IPS DF 4.7 (cell line): ENCODE data around the gene PRELP.
"Not testable (repeated sequence)": the region's sequence is repeated elsewhere in the genome, so short reads cannot be mapped to it uniquely, and the experiment has no call there.

Experiments
- DNase-seq: peaks from one replicate; pipeline ENCODE4 v3.0.0-alpha.2; 2013; ENCODE audit warnings: low spot score; ENCODE audit errors: extremely low read depth

The PRELP gene

DNA sequence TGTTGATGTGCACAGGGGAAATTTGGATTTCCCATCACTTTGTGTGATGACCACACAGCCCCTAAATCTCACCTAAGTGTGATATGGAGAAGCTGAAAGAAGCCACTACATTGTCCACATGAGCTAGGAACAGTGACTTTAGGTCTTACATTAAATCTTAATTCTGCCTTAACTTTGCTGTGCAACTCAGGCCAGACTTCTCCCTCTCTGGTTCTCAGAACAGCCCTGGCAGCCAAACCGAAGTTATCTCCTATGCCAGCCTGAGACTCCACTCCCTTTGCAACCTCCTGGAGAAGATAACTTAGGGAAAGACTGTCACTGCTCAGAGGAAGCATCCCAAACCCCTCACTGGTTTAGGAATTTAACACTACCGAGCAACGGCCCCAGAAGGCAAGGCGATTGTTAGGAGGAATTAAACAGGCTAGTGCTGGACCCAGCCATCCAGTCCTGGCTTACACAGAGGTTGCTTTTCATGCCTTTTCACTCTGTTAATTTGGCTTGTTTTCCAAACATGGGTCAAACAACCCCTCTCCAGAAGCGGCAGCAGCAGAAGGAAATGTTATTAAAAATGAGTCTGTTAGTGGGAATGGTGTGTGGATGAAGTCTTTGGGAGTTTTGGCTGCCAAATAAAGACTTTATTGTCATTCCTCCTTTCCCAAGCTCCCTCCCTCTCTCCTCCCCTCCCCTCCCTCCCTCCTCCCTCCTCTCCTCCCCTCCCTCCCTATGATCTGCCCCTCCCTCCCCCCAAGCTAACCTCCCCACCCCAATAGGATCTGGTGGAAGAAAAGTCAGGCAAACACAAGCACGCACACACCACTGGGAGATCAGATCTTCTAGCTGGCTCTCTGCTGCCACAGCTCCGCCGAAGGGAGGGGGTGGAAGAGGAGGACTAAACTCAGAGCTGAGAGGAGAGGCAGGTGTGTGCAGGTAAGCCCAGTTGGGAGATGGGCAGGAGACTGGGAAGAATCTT lies at the start of gene PRELP:
TSS of gene PRELP (plus strand) at position 795 of the 970 bp plus-strand sequence. CDS start 7,379 bp downstream, outside the sequence.
- peak; percentile 51 for DNase-seq

DNA sequence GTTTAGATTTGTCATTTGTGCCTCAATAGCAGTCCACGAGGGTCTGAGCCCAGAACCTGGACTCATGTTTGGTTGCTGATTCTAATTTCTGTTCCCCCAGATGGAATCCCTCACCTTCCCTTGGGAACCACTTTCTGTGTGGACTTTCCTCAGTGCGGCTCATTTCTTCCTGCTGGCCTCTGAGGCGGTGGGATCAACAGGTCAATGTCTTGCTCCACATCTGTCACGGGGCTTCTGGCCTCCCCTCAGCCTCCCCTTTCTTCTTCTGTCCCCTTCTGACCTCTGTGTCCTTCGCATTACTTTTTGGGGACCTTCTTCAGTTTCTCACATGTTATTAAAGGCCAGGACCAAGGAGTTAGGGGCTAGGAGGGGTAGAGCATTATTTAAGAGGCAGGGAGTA lies 49.2 kb upstream of the PRELP start:
- DNase-seq: no peak

DNA sequence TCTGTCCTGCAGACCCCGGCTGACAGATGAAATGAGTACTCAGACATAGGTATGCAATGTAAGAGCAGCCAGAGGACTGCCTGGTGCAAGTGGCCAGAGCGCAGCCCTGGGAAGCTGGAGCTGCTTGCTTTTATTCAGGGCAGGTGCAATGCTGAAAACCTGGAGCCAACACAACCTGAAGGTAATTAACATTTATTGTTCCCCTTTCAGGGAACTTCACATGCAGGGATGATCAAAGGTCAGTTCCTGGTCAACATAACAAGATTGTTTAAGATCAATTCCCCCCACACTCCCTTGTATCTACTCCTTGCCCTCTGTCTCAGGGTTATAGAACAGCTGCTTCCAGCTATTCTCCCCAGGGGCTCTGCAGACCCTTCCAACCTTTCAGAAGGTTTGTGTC lies 48.7 kb upstream of the PRELP start:
- no peak for DNase-seq

DNA sequence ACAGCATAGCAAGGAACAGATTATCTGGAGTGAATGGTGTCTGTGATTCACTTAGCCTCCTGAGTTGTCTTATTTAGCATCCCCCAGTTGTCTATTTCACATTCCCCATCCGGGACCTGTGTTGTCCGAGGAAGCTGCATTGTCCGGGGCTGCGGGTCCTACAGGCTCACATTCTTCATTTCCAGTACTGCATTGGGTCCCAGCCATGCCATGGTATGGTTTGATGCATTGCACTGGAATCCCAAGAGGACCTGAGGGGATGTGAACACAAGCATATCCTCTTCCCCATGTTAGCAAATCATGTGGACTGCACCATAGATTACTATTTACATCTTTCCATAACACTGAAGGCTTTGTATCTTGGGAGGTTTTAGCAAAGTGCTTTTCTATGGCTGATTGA lies 48.2 kb upstream of the PRELP start:
- no peak for DNase-seq

DNA sequence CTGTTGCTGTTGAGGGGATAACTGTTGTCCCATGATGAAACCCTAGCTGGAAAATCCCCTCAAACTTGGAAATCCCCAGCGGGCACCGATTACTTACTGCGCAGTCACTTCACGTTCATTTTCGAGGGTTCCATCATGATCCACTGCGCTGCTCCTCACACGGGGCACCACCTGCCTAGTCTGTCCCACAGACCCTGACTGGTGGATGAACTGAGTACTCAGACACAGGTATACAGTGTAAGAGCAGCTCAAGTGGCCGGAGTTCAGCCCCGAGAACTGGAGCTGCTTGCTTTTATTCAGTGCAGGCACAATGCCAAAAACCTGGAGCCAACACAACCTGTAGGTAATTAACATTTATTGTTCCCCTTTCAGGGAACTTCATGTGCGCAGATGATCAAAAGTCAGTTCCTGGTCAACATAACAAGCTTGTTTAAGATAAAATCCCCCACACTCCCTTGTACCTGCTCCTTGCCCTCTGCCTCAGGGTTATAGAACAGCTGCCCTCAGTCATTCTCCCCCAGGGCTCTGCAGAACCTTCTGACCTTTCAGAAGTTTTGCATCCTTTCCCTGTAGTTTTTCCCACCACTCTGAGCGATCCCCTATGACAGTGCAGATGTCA lies 46.5 kb upstream of the PRELP start:
- DNase-seq: no peak

DNA sequence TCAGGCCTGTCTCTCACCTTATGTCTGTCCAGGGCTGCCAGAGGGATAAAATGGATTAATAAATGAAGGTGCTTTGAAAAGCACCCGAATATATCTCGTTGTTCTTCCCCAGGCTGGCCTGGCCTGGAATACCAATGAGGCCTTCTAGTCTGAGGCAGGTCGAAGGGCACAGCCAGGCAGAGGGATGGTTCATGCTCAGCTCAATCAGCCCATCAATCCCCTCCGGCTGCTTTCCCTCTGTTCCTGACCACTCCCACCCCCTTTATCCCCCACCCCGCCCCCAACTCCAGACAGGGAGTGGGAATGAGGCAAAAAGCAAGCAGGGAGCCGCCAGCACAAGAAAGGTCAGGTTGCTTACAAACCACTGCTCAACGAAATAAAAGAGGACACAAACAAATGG lies 40.0 kb upstream of the PRELP start:
- DNase-seq: no peak

DNA sequence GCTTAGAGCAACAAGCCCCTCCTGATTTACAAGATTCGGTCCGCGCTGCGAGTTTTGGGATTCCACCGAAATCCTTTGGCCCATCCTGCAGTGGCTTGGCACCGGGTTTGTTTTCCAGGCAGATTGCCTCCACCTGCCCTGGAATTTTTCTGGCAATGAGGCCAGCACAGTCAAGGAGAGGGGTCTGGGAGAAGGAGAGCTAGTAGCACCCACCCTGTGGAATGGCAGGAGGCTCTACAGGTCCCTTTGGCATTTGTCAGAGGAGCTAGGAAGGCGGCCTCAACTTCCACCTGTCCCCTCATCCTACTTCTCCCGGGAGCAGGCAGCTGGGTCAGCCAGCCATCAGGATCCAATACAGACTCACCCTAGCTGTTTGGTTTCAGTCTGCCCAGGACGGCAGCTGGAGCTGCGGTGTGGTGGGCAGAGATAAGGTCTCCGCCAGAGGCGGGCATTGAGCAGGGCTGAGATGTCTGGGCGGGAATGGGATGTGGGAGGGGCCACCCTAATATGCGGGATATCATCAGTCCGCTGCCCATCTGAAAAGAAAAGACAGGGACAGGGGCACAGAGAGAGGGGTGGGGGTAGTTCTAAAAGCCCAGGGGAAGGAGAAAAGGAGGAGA lies 37.8 kb upstream of the PRELP start:
- DNase-seq: no peak

DNA sequence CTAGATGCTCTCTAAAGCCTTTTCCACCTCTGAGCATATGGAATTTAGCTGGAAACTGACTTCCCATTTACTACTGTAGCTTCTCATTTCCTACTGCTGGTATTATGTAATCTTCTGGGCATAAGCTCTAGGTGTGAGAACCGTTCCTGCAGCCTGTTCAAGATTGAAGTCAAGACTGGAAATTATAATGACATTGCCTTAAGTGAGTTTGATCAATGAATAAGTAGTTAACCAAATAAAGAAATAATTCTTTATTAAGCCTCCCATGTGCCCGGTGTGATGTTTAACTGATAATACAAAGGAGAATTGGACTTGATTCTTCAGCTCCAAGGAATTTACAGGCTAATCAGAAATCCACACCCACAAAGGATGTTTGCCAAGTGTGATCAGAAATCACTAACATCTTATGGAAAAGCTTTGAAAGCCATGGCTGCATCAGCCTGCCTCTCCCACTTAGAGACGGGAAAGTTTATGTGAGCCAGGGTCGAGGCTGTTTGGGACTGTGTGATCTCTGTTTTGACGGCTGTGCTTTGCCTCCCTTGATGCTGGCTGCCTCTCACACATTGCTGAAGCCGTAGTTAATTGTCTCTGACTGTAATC lies 36.4 kb upstream of the PRELP start:
- no peak for DNase-seq

DNA sequence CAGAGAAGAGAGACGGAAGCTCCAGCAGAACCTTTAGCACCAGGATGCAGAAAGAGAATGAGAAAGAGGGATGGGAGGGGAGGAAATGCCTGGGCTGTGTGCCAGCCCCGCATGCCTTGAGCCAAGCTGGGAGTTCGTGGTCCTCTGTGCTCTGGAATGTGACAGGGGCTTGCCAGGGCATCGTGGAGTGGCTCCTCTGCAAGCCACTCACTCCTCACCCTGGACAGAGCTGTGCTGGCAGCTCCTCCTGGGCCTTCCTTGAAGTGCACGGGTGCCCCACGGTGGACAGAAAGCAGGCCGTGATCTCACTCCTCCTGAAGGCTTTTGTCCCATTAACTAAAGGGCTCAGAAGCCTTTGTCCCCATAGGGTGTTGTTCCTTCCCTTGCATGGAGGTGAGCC lies 34.8 kb upstream of the PRELP start:
- no peak for DNase-seq

DNA sequence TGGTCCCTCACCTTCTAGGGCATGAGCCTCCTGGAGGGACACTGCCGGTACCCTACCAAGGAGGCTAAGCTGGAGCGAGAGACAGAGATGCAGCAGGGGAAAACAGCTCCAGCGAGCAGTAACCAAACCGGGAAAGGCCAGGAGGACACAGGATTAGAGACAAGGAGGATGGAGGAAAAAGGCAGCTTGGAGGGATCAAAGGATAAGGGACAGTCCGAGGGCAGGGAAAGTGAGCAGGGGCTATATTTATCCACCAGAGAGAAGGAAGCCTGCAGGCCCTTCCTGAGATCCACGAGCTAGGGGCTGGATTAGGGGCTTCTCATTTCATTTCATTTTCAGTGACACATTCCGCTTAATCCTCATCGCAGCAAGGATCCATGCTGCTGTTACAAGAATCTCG lies 33.8 kb upstream of the PRELP start:
- DNase-seq: no peak

DNA sequence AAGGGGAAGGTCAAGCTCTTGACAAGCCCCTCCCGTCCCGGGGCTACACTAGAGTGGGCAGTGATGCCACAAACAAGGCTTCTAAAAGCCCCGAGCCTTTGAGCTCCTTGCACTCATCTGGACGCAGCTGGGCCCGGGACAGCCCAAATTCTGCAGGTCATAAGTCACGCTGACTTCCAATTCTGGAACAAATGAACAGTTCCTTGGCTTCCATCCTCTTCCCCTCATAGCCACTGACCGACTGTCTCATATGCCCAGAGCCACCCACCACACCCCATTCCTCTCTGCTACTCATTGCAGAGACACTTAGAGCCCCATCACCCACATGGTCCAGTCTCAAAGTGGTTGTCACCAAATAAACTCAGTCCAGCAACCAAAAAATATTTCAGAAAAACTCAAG lies 32.8 kb upstream of the PRELP start:
- no peak for DNase-seq

DNA sequence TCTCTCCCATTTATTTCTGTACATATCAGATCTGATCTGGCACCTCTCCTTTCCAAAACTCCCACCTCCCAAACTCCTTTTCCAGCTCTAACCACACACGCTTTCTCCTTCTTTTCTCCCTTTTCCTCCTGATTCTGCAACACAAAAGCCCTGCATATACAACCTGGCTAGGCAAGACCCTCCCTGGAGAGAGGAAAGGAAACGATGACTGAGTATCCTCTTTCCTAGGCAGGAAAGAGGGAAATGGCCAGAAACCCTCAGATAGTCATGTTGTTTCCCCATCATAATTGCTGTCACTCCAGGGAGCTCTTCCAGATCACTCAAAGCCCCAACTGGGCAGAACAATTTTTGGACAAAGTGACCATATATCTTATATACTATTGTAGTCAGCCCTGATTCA lies 32.3 kb upstream of the PRELP start:
- DNase-seq: no peak

DNA sequence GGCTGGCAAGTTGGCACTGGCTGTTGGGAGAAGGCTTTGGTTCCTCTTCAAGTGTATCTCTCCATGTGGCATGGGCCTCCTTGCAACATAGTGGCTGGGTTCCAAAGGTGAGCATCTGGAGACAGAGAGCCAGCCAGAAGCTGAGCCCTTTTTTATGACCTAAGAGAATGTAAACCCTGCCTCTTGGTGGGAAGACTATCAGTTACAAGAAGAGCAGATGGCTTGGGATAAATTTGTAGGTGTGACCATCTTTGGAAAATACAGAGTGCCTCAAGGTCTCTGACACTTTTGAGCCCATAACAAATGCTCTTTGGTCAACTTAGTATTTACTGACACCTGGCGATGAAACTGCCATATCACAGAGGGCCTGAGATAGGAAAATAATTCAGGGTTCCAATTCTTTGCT lies 31.4 kb upstream of the PRELP start:
- no peak for DNase-seq

DNA sequence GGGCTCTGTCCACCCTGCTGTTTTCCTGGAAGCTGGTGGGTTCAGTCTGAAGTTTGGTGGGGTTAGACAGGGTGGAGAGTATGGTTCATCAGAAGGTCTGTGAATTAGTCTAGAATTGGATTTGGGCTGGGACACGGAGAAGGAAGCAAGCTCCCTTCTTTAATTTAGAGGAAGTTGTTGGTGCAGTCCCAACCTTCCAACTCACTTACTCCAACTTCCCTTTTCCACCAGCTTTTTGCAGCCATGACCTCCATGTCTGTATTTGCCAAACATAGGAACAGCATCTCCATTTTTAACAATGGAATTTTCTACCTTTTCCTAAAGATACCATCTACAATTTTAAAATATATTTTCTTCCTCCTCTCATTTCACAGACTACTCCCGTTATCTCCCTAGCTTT lies 28.5 kb upstream of the PRELP start:
- no peak for DNase-seq

DNA sequence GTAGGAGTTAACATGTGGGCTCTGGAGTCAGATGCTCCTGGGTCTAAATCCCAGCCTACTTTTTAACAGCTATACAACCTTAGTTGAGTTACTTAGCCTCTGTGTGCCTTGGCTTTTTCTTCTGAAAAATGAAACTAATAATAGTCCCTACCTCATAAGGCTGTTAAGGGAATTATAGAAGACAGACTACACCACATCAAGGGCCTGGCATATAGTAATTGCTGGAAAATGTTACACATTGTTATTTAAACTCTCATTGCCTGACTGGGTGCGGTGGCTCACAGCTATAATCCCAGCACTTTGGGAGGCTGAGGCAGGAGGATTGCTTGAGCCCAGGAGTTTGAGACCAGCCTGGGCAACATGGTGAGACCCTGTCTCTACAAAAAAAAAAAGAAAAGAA lies 28.0 kb upstream of the PRELP start:
- not testable (repeated sequence) for DNase-seq

DNA sequence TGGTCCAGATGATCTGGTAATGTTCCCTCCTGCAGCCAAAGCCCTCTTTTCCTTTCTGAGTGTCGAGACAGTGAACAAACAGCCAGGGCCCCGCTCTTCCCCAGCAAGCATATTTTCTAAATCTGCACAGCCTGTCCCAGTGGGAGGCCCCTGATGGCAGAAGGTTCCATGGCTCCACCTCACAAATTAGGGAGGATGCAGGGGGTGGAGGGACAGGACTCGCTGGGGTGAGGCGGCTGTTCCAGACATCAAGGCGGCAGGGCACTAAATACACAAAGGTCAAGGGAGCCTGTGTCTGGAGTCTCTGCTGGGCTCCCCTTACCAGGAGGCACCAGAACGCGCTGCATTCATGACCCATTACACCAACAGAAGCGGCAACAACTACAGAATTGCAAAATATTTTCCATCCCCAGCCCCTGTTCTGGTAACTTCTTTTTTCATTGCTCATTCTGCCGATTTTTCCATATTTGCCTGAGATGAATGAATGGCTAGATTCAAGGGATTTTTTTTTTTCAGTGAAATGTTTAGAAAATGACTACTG lies 27.0 kb upstream of the PRELP start:
- DNase-seq: no peak

DNA sequence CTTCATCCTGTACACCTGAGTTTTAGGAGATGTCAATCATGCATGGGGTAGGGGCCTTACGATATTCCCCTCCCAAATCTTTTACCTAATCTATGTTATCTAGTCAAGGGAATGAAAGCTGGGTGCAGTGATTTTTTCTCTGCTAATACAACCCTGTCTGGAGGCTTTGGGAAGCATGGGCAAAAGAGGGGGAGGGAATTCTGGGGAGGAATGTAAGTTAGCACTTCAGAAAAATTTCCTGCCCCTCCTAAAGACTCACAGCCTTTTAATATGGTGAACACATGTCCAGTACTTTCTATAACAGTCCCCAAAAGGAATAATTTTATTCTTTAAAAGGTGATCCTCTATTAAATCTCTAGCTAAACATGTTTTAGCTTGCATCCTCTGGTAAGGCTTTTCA lies 25.6 kb upstream of the PRELP start:
- no peak for DNase-seq

DNA sequence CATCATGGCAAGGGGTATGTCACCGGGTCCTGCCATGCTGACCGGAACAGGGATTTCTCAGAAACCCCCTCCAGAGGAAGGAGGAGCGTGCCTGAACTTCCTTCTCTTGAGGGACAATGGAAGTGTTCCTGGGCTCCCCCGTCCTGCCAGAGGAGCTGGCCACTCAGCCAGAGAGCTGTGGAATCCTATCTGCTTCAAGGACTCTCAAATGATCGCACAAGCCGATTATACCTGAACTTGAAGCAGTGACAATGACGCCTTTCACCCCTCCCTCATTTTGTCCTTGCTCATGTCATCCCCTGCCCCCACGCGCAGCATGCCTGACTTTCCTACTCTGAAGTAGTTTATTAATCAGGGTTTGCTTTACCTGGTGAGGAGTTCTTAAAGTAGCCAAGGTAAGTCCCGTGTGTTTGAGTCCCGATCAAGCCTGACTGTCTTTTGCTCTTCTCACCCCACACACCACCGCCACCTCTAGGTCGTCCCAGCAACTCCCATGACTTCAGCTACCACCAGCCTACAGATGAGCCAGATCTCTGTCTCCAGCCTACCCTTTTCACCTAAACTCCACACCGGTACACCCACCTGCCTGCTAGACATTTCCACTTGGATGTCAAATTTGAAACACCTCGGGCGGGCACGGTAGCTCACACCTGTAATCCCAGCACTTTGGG lies 25.0 kb upstream of the PRELP start:
- DNase-seq: no peak

DNA sequence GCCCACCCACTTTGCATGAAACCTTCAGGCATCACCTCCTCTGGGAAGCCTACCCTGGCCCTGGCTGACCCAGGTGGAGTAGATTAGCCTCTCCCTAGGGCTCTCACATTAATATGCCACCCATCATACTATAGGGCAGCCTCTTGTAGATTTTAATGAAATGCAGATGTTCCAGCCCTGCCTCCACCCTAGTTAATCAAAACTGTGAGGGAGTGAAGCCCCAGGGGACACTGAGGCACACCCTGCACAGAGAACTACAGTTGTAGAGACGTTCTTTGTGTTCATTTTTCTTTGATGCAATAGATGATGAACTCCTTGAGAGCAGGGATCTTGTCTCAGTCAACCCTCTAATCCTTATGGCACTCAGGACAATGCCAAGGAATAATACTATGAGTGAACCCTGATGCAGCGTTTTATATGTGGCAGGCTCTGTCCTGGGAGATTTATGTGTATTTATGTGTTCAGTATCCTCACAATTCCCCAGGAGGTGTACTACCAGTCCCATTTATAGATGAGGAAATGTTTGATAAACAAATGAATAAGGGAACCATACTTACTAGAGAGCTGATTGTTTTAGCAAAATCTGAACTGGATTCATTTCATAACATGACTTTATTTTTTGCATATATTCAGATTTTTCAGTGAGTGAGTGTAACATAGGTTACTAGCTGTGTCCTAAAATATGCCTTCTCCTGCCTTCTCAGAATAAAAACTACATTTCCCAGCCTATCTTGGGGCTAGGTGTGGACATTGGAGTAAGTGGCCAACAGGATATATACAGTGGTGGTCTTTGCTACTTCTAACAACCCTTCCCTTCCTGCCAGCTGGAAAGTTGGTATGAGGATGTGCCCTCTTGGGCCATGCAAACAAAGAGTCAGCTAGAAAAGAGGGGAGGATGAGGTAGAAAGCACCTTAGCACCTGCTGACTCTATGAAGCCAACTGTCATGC lies 23.5 kb upstream of the PRELP start:
- DNase-seq: no peak

DNA sequence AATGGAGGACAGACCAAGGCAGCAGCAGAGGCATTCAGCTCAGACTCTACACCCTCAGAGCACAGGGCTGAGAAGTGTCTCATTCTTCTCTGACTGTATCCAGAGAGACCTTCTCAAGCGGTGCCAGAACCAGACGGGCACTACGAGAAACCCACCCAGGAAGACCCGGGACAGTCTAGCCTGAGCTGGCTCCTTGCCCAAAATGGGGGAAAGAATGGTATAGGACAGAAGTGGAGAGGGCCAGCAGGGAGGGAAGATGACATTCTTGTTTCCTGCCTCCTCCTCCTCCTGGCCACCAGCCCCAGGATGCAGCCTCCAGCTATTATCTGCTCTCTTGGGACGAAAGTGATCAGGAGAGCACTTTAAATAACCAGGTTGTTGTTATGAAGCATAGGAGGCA lies 22.6 kb upstream of the PRELP start:
- DNase-seq: no peak
